Endothelial cell of umbilical vein (primary cell): ENCODE results near the gene IL10.

Experiments used
- CTCF ChIP-seq, 2 donors: IDR thresholded peaks; 1 replicate in 1 of 2; 2 replicates in 1 of 2; pipeline ENCODE4 v1.5.1; 2011; ENCODE audit warnings: low read length in 2 of 2, mild to moderate bottlenecking in 2 of 2, moderate library complexity in 2 of 2, control low read depth in 1 of 2, inconsistent platforms in 1 of 2, low read depth in 1 of 2; ENCODE audit not compliant: insufficient read depth in 1 of 2; ENCODE audit errors: extremely low read depth in 1 of 2
- POLR2A ChIP-seq: IDR thresholded peaks from 2 replicates; pipeline ENCODE4 v1.6.1; 2012; ENCODE audit warnings: low read depth, mild to moderate bottlenecking, control low read depth, low read length

DNA sequence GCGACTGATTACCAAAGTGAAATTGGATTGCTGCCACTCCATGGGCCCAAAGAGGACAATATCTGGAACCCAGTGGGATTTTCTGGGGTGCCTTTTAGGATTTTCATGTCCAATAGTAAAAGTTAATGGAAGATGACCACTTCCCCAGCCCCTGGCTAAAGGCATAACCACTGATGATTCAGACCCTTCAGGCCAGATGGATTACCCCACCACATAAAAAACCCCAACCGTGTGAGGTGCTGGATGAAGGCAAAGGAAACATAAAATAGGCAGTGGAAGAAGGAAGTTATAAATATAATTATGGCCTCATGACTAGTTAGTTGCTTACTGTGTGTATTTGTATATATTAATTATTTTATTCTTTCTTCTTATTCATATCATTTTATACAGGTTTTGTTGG is 40.2 kb upstream of the IL10 start:
- TF ChIP-seq POLR2A (no peak), CTCF (IDR thresholded peaks at IDR 0.05; ENCODE audit: extremely low read depth in 1 of 2, insufficient read depth in 1 of 2, low read depth in 1 of 2, low read length in 2 of 2) (no peak)
